HG03575 (cell line): ENCODE results near the gene NME1.
"Not testable (repeated sequence)": the region's sequence is repeated elsewhere in the genome, so short reads cannot be mapped to it uniquely, and the experiment has no call there.

Experiments used
- ATAC-seq: cut with Tn5 transposase; IDR thresholded peaks from one replicate; pipeline ENCODE4 v1.9.1; 2021; ENCODE audit not compliant: unreplicated experiment, insufficient number of reproducible peaks, low FRiP score; ENCODE audit errors: extremely low read depth

NME1 gene

GRCh38 chr17:51142597-51142996 is 10.8 kb upstream of the NME1 start:
- no peak for ATAC-seq

- ATAC-seq: no peak
Measured at GRCh38 chr17:51144266-51145022, 8.9 kb upstream of the NME1 start.

- no peak for ATAC-seq
Measured at GRCh38 chr17:51147650-51148049, 5.7 kb upstream of the NME1 start.

- no peak for ATAC-seq
Measured at GRCh38 chr17:51149163-51149562, 4.2 kb upstream of the NME1 start.

- ATAC-seq: no peak
Measured at GRCh38 chr17:51150932-51151331, 2.4 kb upstream of the NME1 start.

GRCh38 chr17:51152766-51153209 is 571 bp upstream of the NME1 start:
- ATAC-seq: no peak

- ATAC-seq: no peak
Measured at GRCh38 chr17:51154176-51154575, 817 bp downstream of the NME1 start.

- no peak for ATAC-seq
Measured at GRCh38 chr17:51155416-51155815, 2.1 kb downstream of the NME1 start.

- no peak for ATAC-seq
Measured at GRCh38 chr17:51159604-51160003, 6.2 kb downstream of the NME1 start.

GRCh38 chr17:51161541-51161940 is 8.2 kb downstream of the NME1 start:
- no peak for ATAC-seq

GRCh38 chr17:51164911-51165679 is 11.7 kb downstream of the NME1 start:
- ATAC-seq: no peak

- ATAC-seq: no peak
Measured at GRCh38 chr17:51165680-51166197, 12.4 kb downstream of the NME1 start.

GRCh38 chr17:51166198-51166986 is 13.0 kb downstream of the NME1 start, which contains the start of gene NME2:
Gene NME2 (plus strand): TSS chr17:51166411. CDS start chr17:51166831, 420 bp downstream.
- peak; percentile 45 for ATAC-seq

GRCh38 chr17:51166987-51167931 is 13.9 kb downstream of the NME1 start:
- ATAC-seq: peak; percentile 16

GRCh38 chr17:51169340-51169739 is 16.0 kb downstream of the NME1 start:
- ATAC-seq: no peak

- ATAC-seq: no peak
Measured at GRCh38 chr17:51170736-51171135, 17.4 kb downstream of the NME1 start.

GRCh38 chr17:51172030-51172429 is 18.7 kb downstream of the NME1 start:
- not testable (repeated sequence) for ATAC-seq

GRCh38 chr17:51180486-51180885 is 27.1 kb downstream of the NME1 start:
- no peak for ATAC-seq
